Colonic mucosa (tissue), 4 donors: ENCODE measurements around the gene AATF. TPM values are rescaled to one million over a fixed set of nuclear protein-coding genes. Genes with fewer than 3 reads are reported as not detected.

ENCODE experiments used
- DNase-seq: peaks from one replicate; pipeline ENCODE4 v3.0.0-alpha.2; 2020
- H3K27ac ChIP-seq: fragments of 200-600 bp; one replicate; pipeline ENCODE4 v1.8.0; 2021
- H3K27me3 ChIP-seq: fragments of 200-600 bp; one replicate; pipeline ENCODE4 v1.8.0; 2021
- H3K36me3 ChIP-seq: fragments of 200-600 bp; one replicate; pipeline ENCODE4 v1.8.0; 2021
- H3K4me1 ChIP-seq: fragments of 200-600 bp; one replicate; pipeline ENCODE4 v1.8.0; 2021; ENCODE audit warnings: mild to moderate bottlenecking
- H3K4me3 ChIP-seq: fragments of 200-600 bp; one replicate; pipeline ENCODE4 v1.8.0; 2021
- H3K9ac ChIP-seq, 2 donors: one replicate each; pipeline ENCODE4 v1.7.0; 2013; ENCODE audit warnings: control low read depth in 2 of 2, low read depth in 2 of 2, low read length in 2 of 2
- H3K9me3 ChIP-seq: fragments of 200-600 bp; one replicate; pipeline ENCODE4 v1.8.0; 2021
- intact Hi-C: fragments of 100-400 bp; cut with DNase I; formaldehyde crosslinking; loops from one replicate; pipeline ENCODE4 v1.14.1; 2022
- total RNA-seq, 2 donors: library from RNA; stranded (reverse); fragmentation: NEBNext Ultra II Directional in 1 of 2; extraction: Animal tissue kit (Norgen Biotek cat#: 25700) in 1 of 2; gene quantifications; one replicate each; pipeline ENCODE4 v1.2.1, GENCODE V29; 2021
- TF ChIP-seq, protein P1 (sequence below): fragments of 200-600 bp; IDR thresholded peaks from one replicate; pipeline ENCODE4 v1.8.0; 2022; ENCODE audit warnings: antibody characterized with exemption, mild to moderate bottlenecking
- donor health status: healthy.
- donor health status: DM: no; HTN: no; CAD: no.
- donor health status: DM: no; HTN: no; CAD: no.

Gene AATF
- total RNA-seq, 2 donors from 2014 or later = 30.0 to 54.8 TPM

DNA sequence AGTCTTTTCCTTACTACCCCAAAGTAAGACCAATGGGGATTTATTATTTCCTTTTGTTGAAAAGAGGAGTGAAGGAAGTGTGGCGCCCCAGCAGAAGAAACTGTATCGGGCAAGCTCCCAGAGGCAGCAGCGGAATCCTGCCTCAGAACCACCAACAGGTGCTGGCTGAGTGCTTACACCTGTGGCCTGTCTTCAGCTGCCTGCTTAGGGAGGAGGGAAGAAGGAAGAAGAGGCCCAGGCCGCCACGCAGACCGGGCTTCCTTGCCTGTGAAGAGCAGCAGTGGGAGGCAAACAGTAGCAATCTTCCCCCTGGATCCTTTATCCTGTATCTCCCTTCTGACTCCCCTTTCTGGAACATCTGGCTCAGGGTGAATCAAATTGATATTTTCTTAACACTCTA is 134.7 kb downstream of the AATF start:
- intact Hi-C loops = no loop called here
- H3K4me3 ChIP-seq = no peak overlapping the region
- H3K9ac ChIP-seq = no peak overlapping the region
- no peaks in the 10 kb centered on the region for H3K27me3 ChIP-seq
- no peak overlapping the region for H3K27ac ChIP-seq
- H3K4me1 ChIP-seq = no peaks in the 10 kb centered on the region
- no peak for DNase-seq
- H3K36me3 ChIP-seq = no peaks in the 10 kb centered on the region
- TF ChIP-seq, protein P1, sequence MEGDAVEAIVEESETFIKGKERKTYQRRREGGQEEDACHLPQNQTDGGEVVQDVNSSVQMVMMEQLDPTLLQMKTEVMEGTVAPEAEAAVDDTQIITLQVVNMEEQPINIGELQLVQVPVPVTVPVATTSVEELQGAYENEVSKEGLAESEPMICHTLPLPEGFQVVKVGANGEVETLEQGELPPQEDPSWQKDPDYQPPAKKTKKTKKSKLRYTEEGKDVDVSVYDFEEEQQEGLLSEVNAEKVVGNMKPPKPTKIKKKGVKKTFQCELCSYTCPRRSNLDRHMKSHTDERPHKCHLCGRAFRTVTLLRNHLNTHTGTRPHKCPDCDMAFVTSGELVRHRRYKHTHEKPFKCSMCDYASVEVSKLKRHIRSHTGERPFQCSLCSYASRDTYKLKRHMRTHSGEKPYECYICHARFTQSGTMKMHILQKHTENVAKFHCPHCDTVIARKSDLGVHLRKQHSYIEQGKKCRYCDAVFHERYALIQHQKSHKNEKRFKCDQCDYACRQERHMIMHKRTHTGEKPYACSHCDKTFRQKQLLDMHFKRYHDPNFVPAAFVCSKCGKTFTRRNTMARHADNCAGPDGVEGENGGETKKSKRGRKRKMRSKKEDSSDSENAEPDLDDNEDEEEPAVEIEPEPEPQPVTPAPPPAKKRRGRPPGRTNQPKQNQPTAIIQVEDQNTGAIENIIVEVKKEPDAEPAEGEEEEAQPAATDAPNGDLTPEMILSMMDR = no peak
- H3K9me3 ChIP-seq = no peaks in the 10 kb centered on the region

DNA sequence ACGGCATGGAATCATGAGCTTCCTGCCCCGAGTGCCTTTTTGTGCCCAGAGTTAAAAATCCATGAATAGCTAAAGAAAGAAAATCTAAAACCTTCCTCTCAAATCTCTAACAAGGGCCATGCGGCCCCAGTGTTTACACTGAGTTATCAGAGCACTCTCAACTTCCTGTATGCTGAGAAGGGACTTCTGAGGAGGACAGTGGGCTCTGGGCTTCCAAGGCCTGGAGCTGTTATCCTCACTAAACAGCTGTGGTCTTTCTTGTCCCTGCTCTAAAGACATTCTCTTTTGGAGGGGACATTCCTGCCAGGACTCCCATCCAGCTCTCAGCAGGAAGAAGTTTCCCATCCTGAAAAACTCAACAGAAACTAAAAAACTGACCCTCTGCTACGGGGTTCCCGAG is 135.6 kb downstream of the AATF start:
- no peak for DNase-seq
- Histone ChIP-seq H3K36me3 (no peaks in the 10 kb centered on the region), H3K9ac (no peak overlapping the region), H3K27ac (no peak overlapping the region), H3K9me3 (no peaks in the 10 kb centered on the region), H3K27me3 (no peaks in the 10 kb centered on the region), H3K4me1 (no peaks in the 10 kb centered on the region), H3K4me3 (no peak overlapping the region)
- intact Hi-C loops = no loop called here
- TF ChIP-seq, protein P1 = no peak

DNA sequence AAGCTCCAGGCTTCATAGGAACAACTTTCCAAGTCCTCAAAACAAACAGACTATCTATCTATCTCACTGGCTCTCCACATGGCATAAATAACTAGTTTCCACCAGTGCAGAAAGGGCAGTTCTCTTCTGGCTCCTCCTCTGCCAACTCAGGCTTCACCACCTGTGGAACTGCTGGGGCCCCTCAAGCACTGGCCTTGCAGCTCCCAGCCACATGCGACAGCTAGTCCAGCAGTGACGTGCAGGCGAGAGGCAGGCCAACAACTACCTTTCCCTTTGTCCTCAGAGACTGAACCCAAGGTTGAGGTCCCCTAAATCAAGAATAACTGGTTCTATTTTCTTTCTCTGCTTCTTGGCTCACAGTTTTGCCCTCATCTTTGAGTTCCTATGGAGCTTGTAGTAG is 137.6 kb downstream of the AATF start:
- Histone ChIP-seq H3K36me3 (no peaks in the 10 kb centered on the region), H3K9ac (no peak overlapping the region), H3K27me3 (no peaks in the 10 kb centered on the region), H3K4me3 (no peak overlapping the region), H3K9me3 (no peaks in the 10 kb centered on the region), H3K4me1 (no peaks in the 10 kb centered on the region), H3K27ac (no peak overlapping the region)
- TF ChIP-seq, protein P1 = no peak
- intact Hi-C loops = no loop called here
- no peak for DNase-seq

GRCh38 chr17:37086948-37087347 is 138.2 kb downstream of the AATF start:
- H3K4me1 ChIP-seq = no peaks in the 10 kb centered on the region

GRCh38 chr17:37087683-37088082 is 138.9 kb downstream of the AATF start:
- no peaks in the 10 kb centered on the region for H3K4me1 ChIP-seq
- TF ChIP-seq, protein P1 = no peak

More at GRCh38 chr17:37086948-37087347, 138.2 kb downstream of the AATF start:
- Histone ChIP-seq H3K9me3 (no peaks in the 10 kb centered on the region), H3K36me3 (no peaks in the 10 kb centered on the region), H3K27ac (no peak overlapping the region), H3K9ac (no peak overlapping the region), H3K4me3 (no peak overlapping the region), H3K27me3 (no peaks in the 10 kb centered on the region)
- no peak for DNase-seq
- TF ChIP-seq, protein P1 = no peak
- intact Hi-C loops = no loop called here

DNA sequence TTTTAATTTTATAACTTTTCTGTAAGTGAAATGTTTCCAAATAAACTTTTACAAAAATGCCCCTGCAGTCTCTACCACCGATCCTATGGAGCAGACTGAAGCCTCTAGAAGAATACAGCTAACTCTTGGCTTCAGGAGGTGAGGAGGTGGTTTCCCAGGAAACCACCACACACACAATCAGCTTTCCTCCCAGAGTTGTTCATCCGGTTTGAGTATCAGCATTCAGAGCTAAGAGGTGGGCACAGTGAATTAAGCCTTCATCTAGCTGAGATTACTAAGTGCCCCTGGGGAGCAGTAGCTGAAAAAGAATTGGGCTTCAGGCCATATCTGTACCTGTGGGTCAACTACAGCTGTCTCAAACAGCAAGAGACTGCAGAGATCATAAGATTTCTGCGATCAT is 139.7 kb downstream of the AATF start:
- DNase-seq = no peak
- no peak overlapping the region for H3K27ac ChIP-seq

More at GRCh38 chr17:37087683-37088082, 138.9 kb downstream of the AATF start:
- Histone ChIP-seq H3K9ac (no peak overlapping the region), H3K27me3 (no peaks in the 10 kb centered on the region), H3K36me3 (no peaks in the 10 kb centered on the region), H3K9me3 (no peaks in the 10 kb centered on the region), H3K27ac (no peak overlapping the region), H3K4me3 (no peak overlapping the region)
- intact Hi-C loops = no loop called here
- no peak for DNase-seq

More for the DNA sequence above, 139.7 kb downstream of the AATF start:
- Histone ChIP-seq H3K9ac (no peak overlapping the region), H3K9me3 (no peaks in the 10 kb centered on the region), H3K36me3 (no peaks in the 10 kb centered on the region), H3K4me1 (no peaks in the 10 kb centered on the region), H3K27me3 (no peaks in the 10 kb centered on the region), H3K4me3 (no peak overlapping the region)
- intact Hi-C loops = no loop called here
- TF ChIP-seq, protein P1 = no peak
